Esophagus squamous epithelium (tissue), 5 donors: ENCODE results near the gene AUTS2. TPM values are rescaled to one million over a fixed set of nuclear protein-coding genes. Genes with fewer than 3 reads are reported as not detected.

Experiments
- DNase-seq: peaks from one replicate; lab custom pipeline; 2025; lab: John Stamatoyannopoulos, UW
- H3K27ac ChIP-seq, 4 donors: fragments of 200-600 bp; sonication (generic); one replicate each; pipeline ENCODE4 v1.5.1; 2016 to 2019; ENCODE audit warnings: mild to moderate bottlenecking in 1 of 4
- H3K27me3 ChIP-seq, 4 donors: fragments of 200-600 bp; sonication (generic); 1 replicate in 3 of 4; 2 replicates in 1 of 4; pipeline versions ENCODE4 v1.5.1 to v1.6.0; 2017 to 2021; ENCODE audit warnings: antibody characterized with exemption in 1 of 4
- H3K36me3 ChIP-seq, 3 donors: fragments of 200-600 bp; sonication (generic); one replicate each; pipeline ENCODE4 v1.5.1; 2016 to 2019
- H3K4me1 ChIP-seq, 3 donors: fragments of 200-600 bp; sonication (generic); one replicate each; pipeline ENCODE4 v1.5.1; 2017 to 2019
- H3K4me3 ChIP-seq, 4 donors: fragments of 200-600 bp; sonication (generic); 1 replicate in 3 of 4; 2 replicates in 1 of 4; pipeline ENCODE4 v1.5.1; 2016 to 2019; ENCODE audit warnings: mild to moderate bottlenecking in 2 of 4, moderate library complexity in 1 of 4
- H3K9me3 ChIP-seq, 3 donors: fragments of 200-600 bp; sonication (generic); one replicate each; pipeline ENCODE4 v1.5.1; 2016 to 2019
- CTCF ChIP-seq, 6 experiments: fragments of 450-650 bp in 4 of 6; fragments of 200-600 bp in 2 of 6; sonication (generic) in 2 of 6; IDR thresholded peaks; one replicate each; pipeline ENCODE4 v1.5.1; 2016 to 2019; ENCODE audit warnings: antibody characterized with exemption in 6 of 6, mild to moderate bottlenecking in 4 of 6, moderate library complexity in 4 of 6
- POLR2A ChIP-seq, 4 donors: fragments of 450-650 bp; IDR thresholded peaks; one replicate each; pipeline ENCODE4 v1.6.1; 2017; ENCODE audit warnings: antibody characterized with exemption in 4 of 4, mild to moderate bottlenecking in 4 of 4, moderate library complexity in 3 of 4
- WGBS, 2 donors: methylation state at CpG; one replicate each; pipeline ENCODE4 v1.1.5; 2018; 5-methylcytosine and 5-hydroxymethylcytosine counted together
- intact Hi-C: fragments of 100-400 bp; cut with DNase I; formaldehyde crosslinking; loops from one replicate; pipeline ENCODE4 v1.15.0; 2022
- total RNA-seq, 4 donors: library from RNA; depleted of rRNA; stranded (reverse); fragments of >200 nt; gene quantifications; one replicate each; pipeline ENCODE4 v1.1.0, GENCODE V29; 2016
- donor health status: DM: yes; HTN: yes; CAD: no.

AUTS2 gene
- total RNA-seq, 4 donors from 2014 or later, result 9.5 to 36.2 (median 23.0) TPM

- H3K36me3 ChIP-seq, result no peaks in the 10 kb centered on the region
- no peaks in the 10 kb centered on the region for H3K9me3 ChIP-seq
- H3K27ac ChIP-seq, result no peak overlapping the region
- WGBS, 2 donors, result 91 to 92% methylated on average over 2 of the region's 2 CpGs
- intact Hi-C loops, result no loop called here
- no peaks in the 10 kb centered on the region for H3K4me1 ChIP-seq
- H3K27me3 ChIP-seq, result no peaks in the 10 kb centered on the region
- TF ChIP-seq POLR2A (IDR thresholded peaks at IDR 0.05) (no peak), CTCF (IDR thresholded peaks at IDR 0.05) (no peak)
- no peak for DNase-seq
- no peak overlapping the region for H3K4me3 ChIP-seq
Measured at GRCh38 chr7:70420381-70420662, 822.0 kb downstream of the AUTS2 start.

- H3K4me3 ChIP-seq, result no peak overlapping the region
- DNase-seq, result no peak
- 77 to 78% methylated on average over 2 of the region's 2 CpGs for WGBS, 2 donors
- TF ChIP-seq POLR2A (IDR thresholded peaks at IDR 0.05), result no peak
- no peak for TF ChIP-seq CTCF (IDR thresholded peaks at IDR 0.05)
- H3K4me1 ChIP-seq, result no peaks in the 10 kb centered on the region
- H3K9me3 ChIP-seq, result no peaks in the 10 kb centered on the region
- H3K27me3 ChIP-seq, result no peaks in the 10 kb centered on the region
- no peaks in the 10 kb centered on the region for H3K36me3 ChIP-seq
- H3K27ac ChIP-seq, result no peak overlapping the region
- intact Hi-C loops, result no loop called here
Measured at GRCh38 chr7:70421319-70421718, 823.0 kb downstream of the AUTS2 start.

GRCh38 chr7:70426249-70426880 is 828.1 kb downstream of the AUTS2 start:
- Histone ChIP-seq H3K36me3 (no peaks in the 10 kb centered on the region), H3K9me3 (no peaks in the 10 kb centered on the region), H3K4me1 (no peaks in the 10 kb centered on the region), H3K4me3 (no peak overlapping the region), H3K27ac (no peak overlapping the region), H3K27me3 (no peaks in the 10 kb centered on the region)
- 84 to 88% methylated on average over 12 of the region's 12 CpGs for WGBS, 2 donors
- DNase-seq, result no peak
- intact Hi-C loops, result no loop called here
- TF ChIP-seq CTCF (IDR thresholded peaks at IDR 0.05), result no peak
- no peak for TF ChIP-seq POLR2A (IDR thresholded peaks at IDR 0.05)

GRCh38 chr7:70432567-70433001 is 834.3 kb downstream of the AUTS2 start:
- H3K27me3 ChIP-seq, result no peaks in the 10 kb centered on the region
- no peak for DNase-seq
- TF ChIP-seq CTCF (IDR thresholded peaks at IDR 0.05) (no peak), POLR2A (IDR thresholded peaks at IDR 0.05) (no peak)
- intact Hi-C loops, result no loop called here
- H3K4me3 ChIP-seq, result no peak overlapping the region
- H3K36me3 ChIP-seq, result no peaks in the 10 kb centered on the region
- WGBS, 2 donors, result 89 to 96% methylated on average over 12 of the region's 12 CpGs
- H3K27ac ChIP-seq, result no peak overlapping the region
- no peaks in the 10 kb centered on the region for H3K4me1 ChIP-seq
- no peaks in the 10 kb centered on the region for H3K9me3 ChIP-seq

- TF ChIP-seq CTCF (IDR thresholded peaks at IDR 0.05) (no peak), POLR2A (IDR thresholded peaks at IDR 0.05) (no peak)
- no peaks in the 10 kb centered on the region for H3K9me3 ChIP-seq
- 71 to 77% methylated on average over 2 of the region's 2 CpGs for WGBS, 2 donors
- H3K27ac ChIP-seq, result no peak overlapping the region
- intact Hi-C loops, result no loop called here
- no peaks in the 10 kb centered on the region for H3K4me1 ChIP-seq
- H3K27me3 ChIP-seq, result no peaks in the 10 kb centered on the region
- H3K4me3 ChIP-seq, result no peak overlapping the region
- H3K36me3 ChIP-seq, result no peaks in the 10 kb centered on the region
- DNase-seq, result no peak
Measured at GRCh38 chr7:70434376-70434775, 836.1 kb downstream of the AUTS2 start.
